Endothelial cell of umbilical vein (primary cell): Measurements from ENCODE around the gene MYH16. TPM values are rescaled to one million over a fixed set of nuclear protein-coding genes. Genes with fewer than 3 reads are reported as not detected.

Experiments
- BruUV-seq: library from RNA; stranded (reverse); fragments of 400-500 nt; replicated peaks from 2 replicates; lab custom pipeline; 2021; lab: Mats Ljungman, UMichigan
- CTCF ChIA-PET: fragments of 300-600, 350-600 bp; sonication (Branson Sonifier 250); formaldehyde crosslinking; loops from one replicate; lab custom pipeline; 2021; ENCODE audit warnings: antibody characterized with exemption, inconsistent platforms; lab: Charles Lee
- POLR2A ChIA-PET: fragments of 300-600, 350-600 bp; sonication (Branson Sonifier 250); formaldehyde crosslinking; loops from one replicate; lab custom pipeline; 2021; ENCODE audit warnings: antibody characterized with exemption, inconsistent platforms; lab: Charles Lee
- DNase-seq: peaks from one replicate; pipeline ENCODE4 v3.0.0-alpha.2; 2011; ENCODE audit warnings: low read depth, low spot score
- FAIRE-seq: peaks from 2 replicates; lab custom pipeline; 2011; peaks lifted over from hg19 to GRCh38; lab: Jason Lieb, UNC
- H2AFZ ChIP-seq: 2 replicates; pipeline ENCODE4 v1.6.0; 2012; ENCODE audit warnings: low read depth, low read length, control low read depth, inconsistent platforms
- H3K27ac ChIP-seq: 2 replicates; pipeline ENCODE4 v1.5.1; 2011; ENCODE audit warnings: low read depth, mild to moderate bottlenecking, control low read depth, low read length, moderate library complexity; ENCODE audit not compliant: insufficient read depth
- H3K27me3 ChIP-seq, 2 experiments: 2 replicates each; pipeline versions ENCODE4 v1.6.0 to v1.6.1; 2011; ENCODE audit warnings: low read length in 2 of 2, mixed read lengths in 1 of 2; ENCODE audit not compliant: control insufficient read depth in 2 of 2, insufficient read depth in 2 of 2
- H3K36me3 ChIP-seq, 2 experiments: 2 replicates in 1 of 2; 3 replicates in 1 of 2; pipeline ENCODE4 v1.5.1; 2011; ENCODE audit warnings: low read length in 2 of 2, mild to moderate bottlenecking in 1 of 2, moderate library complexity in 1 of 2; ENCODE audit not compliant: control insufficient read depth in 2 of 2, insufficient read depth in 2 of 2; ENCODE audit errors: extremely low read depth in 1 of 2
- H3K4me1 ChIP-seq: 3 replicates; pipeline ENCODE4 v1.5.1; 2011; ENCODE audit warnings: mild to moderate bottlenecking, low read length; ENCODE audit not compliant: control insufficient read depth, insufficient read depth; ENCODE audit errors: extremely low read depth
- H3K4me2 ChIP-seq: 2 replicates; pipeline ENCODE4 v1.6.1; 2011; ENCODE audit warnings: low read length, control low read depth, mixed read lengths; ENCODE audit not compliant: insufficient read depth
- H3K4me3 ChIP-seq, 3 experiments: fragments of 200-600 bp in 1 of 3; sonication (generic), shearing (Covaris generic) in 1 of 3; replicated peaks in 1 of 3; 2 replicates each; pipeline ENCODE4 v1.5.1; 2011 to 2016; ENCODE audit warnings: control low read depth in 3 of 3, low read length in 3 of 3, mild to moderate bottlenecking in 2 of 3, inconsistent platforms in 1 of 3, low read depth in 1 of 3, moderate library complexity in 1 of 3; ENCODE audit not compliant: insufficient read depth in 1 of 3
- H3K79me2 ChIP-seq: 2 replicates; pipeline ENCODE4 v1.6.0; 2012; ENCODE audit warnings: low read length, inconsistent platforms; ENCODE audit not compliant: control insufficient read depth, insufficient read depth
- H3K9ac ChIP-seq: replicated peaks from 2 replicates; pipeline ENCODE3; 2011; ENCODE audit warnings: low read length, control low read depth; ENCODE audit not compliant: insufficient read depth; ENCODE audit errors: extremely low read depth
- H3K9me1 ChIP-seq: replicated peaks from 3 replicates; pipeline ENCODE4 v1.6.0; 2011; ENCODE audit warnings: mild to moderate bottlenecking, low read length; ENCODE audit not compliant: control insufficient read depth, insufficient read depth; ENCODE audit errors: extremely low read depth
- H3K9me3 ChIP-seq: replicated peaks from 2 replicates; pipeline ENCODE4 v1.5.1; 2012; ENCODE audit warnings: low read length, inconsistent platforms; ENCODE audit not compliant: control insufficient read depth, insufficient read depth
- H4K20me1 ChIP-seq: replicated peaks from 2 replicates; pipeline ENCODE3; 2011; ENCODE audit warnings: mild to moderate bottlenecking, low read length; ENCODE audit not compliant: control insufficient read depth, insufficient read depth; ENCODE audit errors: extremely low read depth
- EZH2 ChIP-seq: IDR thresholded peaks from 2 replicates; pipeline ENCODE4 v1.6.1; 2012; ENCODE audit warnings: borderline replicate concordance, low read depth, mild to moderate bottlenecking, moderate library complexity, low read length, inconsistent platforms; ENCODE audit not compliant: severe bottlenecking
- FOS ChIP-seq: IDR thresholded peaks from 2 replicates; pipeline ENCODE4 v1.6.1; 2011; ENCODE audit warnings: mild to moderate bottlenecking, low read length, moderate library complexity, borderline replicate concordance; ENCODE audit not compliant: insufficient read depth
- GATA2 ChIP-seq: IDR thresholded peaks from 2 replicates; pipeline ENCODE4 v1.7.0; 2011; ENCODE audit warnings: low read depth, mild to moderate bottlenecking, moderate library complexity, mixed read lengths, low read length; ENCODE audit not compliant: insufficient read length, insufficient read depth
- JUN ChIP-seq: IDR thresholded peaks from 2 replicates; pipeline ENCODE4 v1.6.1; 2011; ENCODE audit warnings: borderline replicate concordance, low read depth; ENCODE audit not compliant: insufficient read length, insufficient read depth
- MYC ChIP-seq: IDR thresholded peaks from one replicate; pipeline ENCODE4 v1.6.1; 2011; ENCODE audit warnings: mild to moderate bottlenecking, low read depth, low read length
- POLR2A ChIP-seq: IDR thresholded peaks from 2 replicates; pipeline ENCODE4 v1.6.1; 2012; ENCODE audit warnings: low read depth, mild to moderate bottlenecking, control low read depth, low read length
- POLR2AphosphoS5 ChIP-seq: IDR thresholded peaks from 2 replicates; pipeline ENCODE4 v1.6.1; 2012; ENCODE audit warnings: low read depth, mild to moderate bottlenecking, control low read depth, low read length, moderate library complexity; ENCODE audit not compliant: insufficient read depth
- dilution Hi-C: fragments of 300-500 bp; cut with MboI; formaldehyde crosslinking; loops from one replicate; pipeline ENCODE4 v1.15.0; 2019; ENCODE audit warnings: low sequenced_read_pairs; ENCODE audit not compliant: extremely low pct_ligation_motif_present
- intact Hi-C: fragments of 100-400 bp; cut with micrococcal nuclease; formaldehyde crosslinking; loops from one replicate; pipeline ENCODE4 v1.10.0; 2022
- polyA plus RNA-seq, 4 experiments: library from polyadenylated mRNA; depleted of rRNA in 3 of 4; stranded (reverse) in 3 of 4; unstranded in 1 of 4; fragments of >200 nt; gene quantifications; 2 replicates each; pipeline versions ENCODE4 v1.2.1 to v1.2.3, GENCODE V29; 2011 to 2012; ENCODE audit warnings: missing spikeins in 1 of 4
- total RNA-seq: library from RNA; stranded (reverse); gene quantifications from 2 replicates; pipeline ENCODE4 v1.2.3, GENCODE V29; 2021
- TF ChIP-seq, protein P1 (sequence below): IDR thresholded peaks from 2 replicates; pipeline ENCODE4 v1.6.1; 2011; ENCODE audit not compliant: insufficient read depth, insufficient read length
- TF ChIP-seq, protein P2 (sequence below), 2 donors: IDR thresholded peaks; 1 replicate in 1 of 2; 2 replicates in 1 of 2; pipeline ENCODE4 v1.5.1; 2011; ENCODE audit warnings: low read length in 2 of 2, mild to moderate bottlenecking in 2 of 2, moderate library complexity in 2 of 2, control low read depth in 1 of 2, inconsistent platforms in 1 of 2, low read depth in 1 of 2; ENCODE audit not compliant: insufficient read depth in 1 of 2; ENCODE audit errors: extremely low read depth in 1 of 2

Gene MYH16
- total and polyA plus RNA-seq, 2 donors (not counting 3 experiments of a cell fraction or from before 2014, with no cell fraction given), result 0.01 to 0.11 TPM

DNA sequence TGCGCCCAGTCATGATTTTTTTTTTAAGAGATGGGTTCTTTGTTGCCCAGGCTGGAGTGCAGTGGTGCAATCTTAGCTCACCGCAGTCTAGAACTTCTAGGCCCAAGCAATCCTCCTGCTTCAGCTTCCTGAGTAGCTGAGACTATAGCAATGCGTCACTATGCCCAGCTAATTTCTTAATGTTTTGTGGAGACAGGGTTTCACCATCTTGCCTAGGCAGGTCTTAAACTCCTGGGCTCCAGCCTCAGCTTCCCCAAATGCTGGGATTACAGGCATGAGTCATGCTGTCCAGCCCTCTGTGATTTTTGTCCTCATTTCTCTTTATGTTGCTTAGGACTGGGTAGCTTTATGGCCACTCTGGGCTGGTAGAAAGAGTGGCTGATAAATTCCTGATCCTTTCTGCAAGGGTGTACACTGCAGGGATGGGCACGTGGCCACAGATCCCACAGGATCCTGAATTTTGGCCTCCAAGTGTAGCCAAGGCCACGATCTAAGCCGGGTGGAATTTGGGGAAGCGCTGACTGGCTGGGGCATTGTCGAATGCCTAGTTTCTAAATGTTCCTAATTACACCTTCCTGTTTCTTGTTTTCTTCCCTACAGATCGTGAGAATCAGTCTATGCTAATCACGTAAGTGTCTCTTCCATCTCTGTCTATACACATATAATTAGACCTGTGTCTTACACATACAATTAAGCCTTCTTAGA is 24.1 kb upstream of the MYH16 start:
- no peaks in the 10 kb centered on the region for H3K9me1 ChIP-seq
- FAIRE-seq (no peak), DNase-seq (no peak)
- no peak overlapping the region for H3K27ac ChIP-seq
- H3K4me3 ChIP-seq, result no peak overlapping the region
- dilution Hi-C loops (no loop called here), intact Hi-C loops (no loop called here)
- no peaks in the 10 kb centered on the region for H3K79me2 ChIP-seq
- H2AFZ ChIP-seq, result no peak overlapping the region
- H3K4me2 ChIP-seq, result no peak overlapping the region
- H3K9ac ChIP-seq, result no peak overlapping the region
- no peaks in the 10 kb centered on the region for H3K4me1 ChIP-seq
- ChIA-PET POLR2A (no interaction called here), CTCF (interaction anchor here (0.9 to 1.5 kb wide), 3 partner anchors 15 to 68 kb away, joined by 3 to 5 read pairs (median 3); no protein-coding TSS in a partner anchor)
- no peak for TF ChIP-seq POLR2AphosphoS5
- TF ChIP-seq MYC, result no peak
- TF ChIP-seq POLR2A, result no peak
- TF ChIP-seq, protein P1, sequence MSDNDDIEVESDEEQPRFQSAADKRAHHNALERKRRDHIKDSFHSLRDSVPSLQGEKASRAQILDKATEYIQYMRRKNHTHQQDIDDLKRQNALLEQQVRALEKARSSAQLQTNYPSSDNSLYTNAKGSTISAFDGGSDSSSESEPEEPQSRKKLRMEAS, result no peak
- TF ChIP-seq, protein P2, sequence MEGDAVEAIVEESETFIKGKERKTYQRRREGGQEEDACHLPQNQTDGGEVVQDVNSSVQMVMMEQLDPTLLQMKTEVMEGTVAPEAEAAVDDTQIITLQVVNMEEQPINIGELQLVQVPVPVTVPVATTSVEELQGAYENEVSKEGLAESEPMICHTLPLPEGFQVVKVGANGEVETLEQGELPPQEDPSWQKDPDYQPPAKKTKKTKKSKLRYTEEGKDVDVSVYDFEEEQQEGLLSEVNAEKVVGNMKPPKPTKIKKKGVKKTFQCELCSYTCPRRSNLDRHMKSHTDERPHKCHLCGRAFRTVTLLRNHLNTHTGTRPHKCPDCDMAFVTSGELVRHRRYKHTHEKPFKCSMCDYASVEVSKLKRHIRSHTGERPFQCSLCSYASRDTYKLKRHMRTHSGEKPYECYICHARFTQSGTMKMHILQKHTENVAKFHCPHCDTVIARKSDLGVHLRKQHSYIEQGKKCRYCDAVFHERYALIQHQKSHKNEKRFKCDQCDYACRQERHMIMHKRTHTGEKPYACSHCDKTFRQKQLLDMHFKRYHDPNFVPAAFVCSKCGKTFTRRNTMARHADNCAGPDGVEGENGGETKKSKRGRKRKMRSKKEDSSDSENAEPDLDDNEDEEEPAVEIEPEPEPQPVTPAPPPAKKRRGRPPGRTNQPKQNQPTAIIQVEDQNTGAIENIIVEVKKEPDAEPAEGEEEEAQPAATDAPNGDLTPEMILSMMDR (IDR thresholded peaks at IDR 0.05; ENCODE audit: extremely low read depth in 1 of 2, insufficient read depth in 1 of 2, low read depth in 1 of 2, low read length in 2 of 2), result no peak
- no peak for TF ChIP-seq FOS
- TF ChIP-seq EZH2, result no peak
- no peak for TF ChIP-seq GATA2
- no peak for TF ChIP-seq JUN
- H3K9me3 ChIP-seq, result no peaks in the 10 kb centered on the region
- BruUV-seq, result no TSS peak
- H3K36me3 ChIP-seq, result no peaks in the 10 kb centered on the region
- H4K20me1 ChIP-seq, result no peaks in the 10 kb centered on the region
- peaks cover 4 to 8% of the 10 kb centered on the region in 2 experiments for H3K27me3 ChIP-seq
